ENCODE data around the gene PALLD.

The PALLD gene

DNA sequence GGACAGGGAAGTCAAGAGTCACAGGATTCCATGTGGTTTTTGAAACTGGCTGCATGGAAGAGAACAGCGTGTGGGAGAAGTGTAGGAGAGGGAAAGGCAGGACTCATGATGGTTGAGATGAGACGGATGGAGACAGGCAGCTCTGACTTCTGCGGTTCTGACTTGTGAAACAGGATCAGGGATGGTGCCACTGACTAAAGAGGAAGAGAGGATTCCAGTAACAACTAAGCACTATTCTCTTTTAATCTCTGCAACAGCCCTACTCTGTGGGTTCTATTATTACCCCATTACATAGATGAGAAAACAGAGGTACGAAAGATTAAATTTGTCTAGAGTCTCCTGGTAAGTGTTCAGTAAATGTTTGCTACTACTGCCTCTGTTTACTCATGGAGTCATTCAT, 356.9 kb downstream of the PALLD start:
- TF ChIP-seq, protein P1, sequence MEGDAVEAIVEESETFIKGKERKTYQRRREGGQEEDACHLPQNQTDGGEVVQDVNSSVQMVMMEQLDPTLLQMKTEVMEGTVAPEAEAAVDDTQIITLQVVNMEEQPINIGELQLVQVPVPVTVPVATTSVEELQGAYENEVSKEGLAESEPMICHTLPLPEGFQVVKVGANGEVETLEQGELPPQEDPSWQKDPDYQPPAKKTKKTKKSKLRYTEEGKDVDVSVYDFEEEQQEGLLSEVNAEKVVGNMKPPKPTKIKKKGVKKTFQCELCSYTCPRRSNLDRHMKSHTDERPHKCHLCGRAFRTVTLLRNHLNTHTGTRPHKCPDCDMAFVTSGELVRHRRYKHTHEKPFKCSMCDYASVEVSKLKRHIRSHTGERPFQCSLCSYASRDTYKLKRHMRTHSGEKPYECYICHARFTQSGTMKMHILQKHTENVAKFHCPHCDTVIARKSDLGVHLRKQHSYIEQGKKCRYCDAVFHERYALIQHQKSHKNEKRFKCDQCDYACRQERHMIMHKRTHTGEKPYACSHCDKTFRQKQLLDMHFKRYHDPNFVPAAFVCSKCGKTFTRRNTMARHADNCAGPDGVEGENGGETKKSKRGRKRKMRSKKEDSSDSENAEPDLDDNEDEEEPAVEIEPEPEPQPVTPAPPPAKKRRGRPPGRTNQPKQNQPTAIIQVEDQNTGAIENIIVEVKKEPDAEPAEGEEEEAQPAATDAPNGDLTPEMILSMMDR (conservative IDR thresholded peaks at IDR 0.05): no peak
- no peak overlapping the region for H3K27ac ChIP-seq

DNA sequence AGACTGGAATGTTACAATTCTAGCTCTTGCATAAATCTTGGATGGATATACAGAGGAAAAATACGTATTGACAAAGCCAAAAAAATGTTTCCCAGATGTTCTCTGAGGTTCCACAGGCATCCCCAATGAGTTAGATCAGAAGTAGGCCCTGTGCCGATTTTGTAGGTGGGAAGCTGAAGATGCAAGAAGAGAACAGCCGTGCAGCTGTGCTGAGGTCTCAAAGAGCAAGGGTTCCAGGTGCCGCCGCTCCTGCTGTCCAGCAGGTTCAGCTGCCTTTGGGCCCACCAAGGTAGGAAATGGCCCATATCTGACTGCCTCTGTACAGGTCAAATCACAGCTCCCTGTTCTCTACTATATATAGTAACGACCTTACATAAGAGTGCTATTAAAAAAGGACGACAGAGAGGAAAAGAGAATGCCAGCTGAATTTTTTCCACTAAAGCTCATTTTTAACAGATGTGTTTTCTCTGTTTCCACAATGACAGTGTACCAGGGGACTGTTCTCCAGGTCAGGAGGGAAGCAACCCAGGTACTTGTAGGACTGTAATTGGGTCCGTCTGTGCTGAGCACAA, 357.6 kb downstream of the PALLD start:
- TF ChIP-seq, protein P1 (conservative IDR thresholded peaks at IDR 0.05): no peak
- H3K27ac ChIP-seq: no peak overlapping the region

DNA sequence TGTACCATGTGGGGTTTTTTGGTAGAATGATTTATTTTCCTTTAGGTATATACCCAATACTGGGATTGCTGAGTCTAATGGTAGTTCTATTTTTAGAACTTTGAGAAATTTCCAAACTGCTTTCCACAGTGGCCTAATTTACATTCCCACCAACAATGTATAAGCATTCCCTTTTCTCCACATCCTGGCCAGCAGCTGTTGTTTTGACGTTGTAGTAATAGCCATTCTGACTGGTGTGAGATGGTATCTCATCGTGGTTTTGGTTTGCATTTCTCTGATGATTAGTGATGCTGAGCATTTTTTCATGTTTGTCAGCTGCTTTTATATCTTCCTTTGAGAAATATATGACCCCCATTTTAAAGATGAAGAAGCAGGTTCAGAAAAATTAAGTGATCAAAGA, 359.5 kb downstream of the PALLD start:
- no peak overlapping the region for H3K27ac ChIP-seq
- TF ChIP-seq, protein P1 (conservative IDR thresholded peaks at IDR 0.05): no peak

DNA sequence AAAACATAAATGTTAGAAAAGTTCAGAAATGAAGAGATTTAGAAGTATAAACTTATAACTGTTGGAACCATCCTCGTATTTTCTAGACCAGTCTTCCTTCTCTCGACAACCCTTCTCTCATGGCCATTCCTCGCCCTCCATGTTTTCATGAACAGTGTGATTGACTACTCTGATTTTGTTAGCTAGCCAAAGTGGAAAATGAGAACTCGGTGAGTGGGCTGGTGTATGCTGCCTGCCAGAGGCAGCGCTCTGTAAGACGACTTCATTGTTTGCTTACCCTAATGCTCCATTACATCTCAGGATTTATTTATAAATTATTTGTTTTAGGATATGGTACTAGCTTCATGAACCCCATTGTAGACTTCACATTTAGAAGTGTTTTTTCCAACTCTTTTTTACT, 360.2 kb downstream of the PALLD start:
- H3K27ac ChIP-seq: no peak overlapping the region
- TF ChIP-seq, protein P1 (conservative IDR thresholded peaks at IDR 0.05): no peak

GRCh38 chr4:168857546-168858314, 360.9 kb downstream of the PALLD start:
- TF ChIP-seq, protein P1 (conservative IDR thresholded peaks at IDR 0.05): no peak
- H3K27ac ChIP-seq: no peak overlapping the region

DNA sequence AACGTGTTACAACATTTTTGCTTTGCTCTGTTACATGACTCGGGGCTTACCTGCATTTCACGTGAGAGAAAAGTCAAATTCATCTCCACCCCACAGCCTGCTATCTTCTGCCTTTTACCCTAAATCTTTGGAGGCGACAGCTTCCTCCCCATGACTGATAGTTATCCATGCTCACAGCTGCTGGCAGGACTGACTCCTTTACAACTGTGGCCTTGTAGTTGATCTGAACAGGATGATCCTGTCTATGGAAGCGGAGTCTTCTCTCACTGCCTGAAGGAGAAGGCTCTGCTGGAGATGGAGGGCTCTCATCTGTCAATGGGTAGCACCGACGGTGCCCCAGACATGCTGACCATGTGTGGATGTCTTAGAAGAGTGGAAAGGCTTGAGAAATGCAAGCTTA, 362.2 kb downstream of the PALLD start:
- TF ChIP-seq, protein P1 (conservative IDR thresholded peaks at IDR 0.05): no peak
- H3K27ac ChIP-seq: no peak overlapping the region

DNA sequence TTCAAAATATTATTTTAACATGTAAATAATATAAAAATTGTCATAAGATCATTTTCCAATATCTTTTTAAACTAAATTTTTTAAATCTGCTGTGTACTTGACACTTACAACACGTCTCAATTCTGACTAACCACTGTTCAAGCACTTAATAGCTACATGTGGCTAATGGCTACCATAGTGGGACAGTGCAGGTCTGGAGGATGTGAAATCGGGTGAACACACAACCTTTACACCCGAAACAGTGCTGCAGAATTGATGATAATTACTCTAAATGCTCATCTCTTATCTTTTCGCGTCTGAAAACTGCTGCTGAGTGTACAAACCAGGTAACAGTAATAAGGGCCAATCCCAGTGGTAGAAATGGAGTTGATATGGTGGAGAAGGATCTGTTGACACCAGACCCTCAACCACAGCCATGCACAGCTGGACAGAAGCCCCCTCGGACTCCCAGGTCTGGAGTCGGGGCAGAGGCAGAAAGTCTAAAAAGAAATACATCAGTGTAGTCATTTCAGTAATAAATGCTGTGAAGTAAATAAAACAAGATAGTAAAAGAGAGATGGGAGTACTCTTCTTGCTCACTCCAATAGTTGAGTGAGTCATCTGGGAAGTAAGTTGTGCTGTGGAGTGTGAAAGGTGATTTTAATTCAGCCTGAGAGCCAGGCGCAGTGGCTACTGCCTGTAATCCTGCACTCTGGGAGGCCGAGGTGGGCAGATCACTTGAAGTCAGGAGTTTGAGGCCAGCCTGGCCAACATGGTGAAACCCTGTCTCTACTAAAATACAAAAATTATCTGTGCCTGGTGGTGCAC, 363.2 kb downstream of the PALLD start:
- no peak overlapping the region for H3K27ac ChIP-seq
- TF ChIP-seq, protein P1 (conservative IDR thresholded peaks at IDR 0.05): no peak
